ENCODE results near the gene PAK2.

GRCh38 chr3:196697270-196697669, 42.4 kb upstream of the PAK2 start:
- TF ChIP-seq EP300 (IDR thresholded peaks at IDR 0.05) (no peak), CTCF (IDR thresholded peaks at IDR 0.05) (no peak)

Measured in tibial nerve (tissue), 4 donors.